Right lobe of liver (tissue), 6 donors: Measurements from ENCODE around the gene MAEA. TPM values are rescaled to one million over a fixed set of nuclear protein-coding genes. Genes with fewer than 3 reads are reported as not detected.
A peak's percentile ranks its signal among the peaks of the same experiment; 100 is the strongest.
"Not testable (repeated sequence)": the region's sequence is repeated elsewhere in the genome, so short reads cannot be mapped to it uniquely, and the experiment has no call there.

Experiments
- ATAC-seq, 4 donors: fragments of 200-7000 bp; cut with Tn5 transposase; one replicate each; pipeline ENCODE4 v1.9.1; 2020; ENCODE audit warnings: mild to moderate bottlenecking in 4 of 4, moderate library complexity in 4 of 4
- DNase-seq, 3 donors: peaks; one replicate each; pipeline ENCODE4 v3.0.0-alpha.2; 2020
- H3K27ac ChIP-seq, 3 donors: fragments of 200-600 bp; one replicate each; pipeline ENCODE4 v1.8.0; 2022
- H3K27me3 ChIP-seq, 2 donors: fragments of 200-600 bp; one replicate each; pipeline ENCODE4 v1.8.0; 2022
- H3K36me3 ChIP-seq, 4 donors: fragments of 200-600 bp; sonication (generic) in 1 of 4; one replicate each; pipeline versions ENCODE4 v1.5.1 to v1.8.0; 2017 to 2022; ENCODE audit warnings: control low read depth in 1 of 4
- H3K4me1 ChIP-seq, 4 donors: fragments of 200-600 bp; sonication (generic) in 1 of 4; one replicate each; pipeline versions ENCODE4 v1.5.1 to v1.8.0; 2017 to 2022; ENCODE audit warnings: control low read depth in 1 of 4
- H3K4me3 ChIP-seq, 3 donors: fragments of 200-600 bp; one replicate each; pipeline ENCODE4 v1.8.0; 2022
- H3K9me3 ChIP-seq, 4 donors: fragments of 200-600 bp; sonication (generic) in 1 of 4; one replicate each; pipeline versions ENCODE4 v1.5.1 to v1.8.0; 2017 to 2022; ENCODE audit warnings: control low read depth in 1 of 4
- POLR2A ChIP-seq: fragments of 450-650 bp; IDR thresholded peaks from one replicate; pipeline ENCODE4 v1.6.1; 2017; ENCODE audit warnings: antibody characterized with exemption, mild to moderate bottlenecking
- WGBS: methylation state at CpG from one replicate; pipeline ENCODE4 v1.1.6; 2018; ENCODE audit warnings: low coverage, low lambda C conversion rate; ENCODE audit not compliant: insufficient coverage; ENCODE audit errors: missing lambda C conversion rate; 5-methylcytosine and 5-hydroxymethylcytosine counted together
- intact Hi-C, 2 donors: fragments of 100-400 bp; cut with DNase I; formaldehyde crosslinking; loops; one replicate each; pipeline versions ENCODE4 v1.11.2 to v1.14.1; 2022
- total RNA-seq, 6 experiments: library from RNA; depleted of rRNA in 2 of 6; stranded (reverse); fragments of >200 nt in 2 of 6; fragmentation: NEBNext Ultra II Directional in 3 of 6; extraction: Animal tissue kit (Norgen Biotek cat#: 25700) in 3 of 6; gene quantifications; one replicate each; pipeline versions ENCODE4 v1.1.0 to v1.2.4, GENCODE V29; 2016 to 2023
- TF ChIP-seq, protein P1 (sequence below), 4 donors: fragments of 200-600 bp in 3 of 4; fragments of 450-650 bp in 1 of 4; IDR thresholded peaks; one replicate each; pipeline versions ENCODE4 v1.5.1 to v1.8.0; 2016 to 2022; ENCODE audit warnings: antibody characterized with exemption in 4 of 4, mild to moderate bottlenecking in 2 of 4
- donor health status: DM: no; HTN: yes; CAD: no.
- donor health status: DM: no; HTN: no; CAD: no.
- donor health status: DM: no; HTN: no; CAD: no.
- donor health status: DM: no; HTN: yes; CAD: no.
- donor health status: DM: no; HTN: yes; CAD: no.

The MAEA gene
- total RNA-seq, 6 experiments from 2014 or later: 24.3 to 42.0 (median 27.9) TPM

- Histone ChIP-seq H3K36me3 (peaks cover 0 to 14% (median 4%) of the 10 kb centered on the region in 4 donors), H3K4me3 (no peak overlapping the region), H3K9me3 (no peaks in the 10 kb centered on the region), H3K27me3 (no peaks in the 10 kb centered on the region), H3K4me1 (no peaks in the 10 kb centered on the region), H3K27ac (no peak overlapping the region)
- ATAC-seq (peak in 1 of 4 donors; percentile 12), DNase-seq (peak; percentile 18 to 49 (median 45))
- intact Hi-C loops: no loop called here
- TF ChIP-seq, protein P1, sequence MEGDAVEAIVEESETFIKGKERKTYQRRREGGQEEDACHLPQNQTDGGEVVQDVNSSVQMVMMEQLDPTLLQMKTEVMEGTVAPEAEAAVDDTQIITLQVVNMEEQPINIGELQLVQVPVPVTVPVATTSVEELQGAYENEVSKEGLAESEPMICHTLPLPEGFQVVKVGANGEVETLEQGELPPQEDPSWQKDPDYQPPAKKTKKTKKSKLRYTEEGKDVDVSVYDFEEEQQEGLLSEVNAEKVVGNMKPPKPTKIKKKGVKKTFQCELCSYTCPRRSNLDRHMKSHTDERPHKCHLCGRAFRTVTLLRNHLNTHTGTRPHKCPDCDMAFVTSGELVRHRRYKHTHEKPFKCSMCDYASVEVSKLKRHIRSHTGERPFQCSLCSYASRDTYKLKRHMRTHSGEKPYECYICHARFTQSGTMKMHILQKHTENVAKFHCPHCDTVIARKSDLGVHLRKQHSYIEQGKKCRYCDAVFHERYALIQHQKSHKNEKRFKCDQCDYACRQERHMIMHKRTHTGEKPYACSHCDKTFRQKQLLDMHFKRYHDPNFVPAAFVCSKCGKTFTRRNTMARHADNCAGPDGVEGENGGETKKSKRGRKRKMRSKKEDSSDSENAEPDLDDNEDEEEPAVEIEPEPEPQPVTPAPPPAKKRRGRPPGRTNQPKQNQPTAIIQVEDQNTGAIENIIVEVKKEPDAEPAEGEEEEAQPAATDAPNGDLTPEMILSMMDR (IDR thresholded peaks at IDR 0.05): no peak
- TF ChIP-seq POLR2A: no peak
- WGBS: 95% methylated on average over 4 of the region's 18 CpGs
These were observed 32.4 kb downstream of the MAEA start for GRCh38 chr4:1321946-1322650.

DNA sequence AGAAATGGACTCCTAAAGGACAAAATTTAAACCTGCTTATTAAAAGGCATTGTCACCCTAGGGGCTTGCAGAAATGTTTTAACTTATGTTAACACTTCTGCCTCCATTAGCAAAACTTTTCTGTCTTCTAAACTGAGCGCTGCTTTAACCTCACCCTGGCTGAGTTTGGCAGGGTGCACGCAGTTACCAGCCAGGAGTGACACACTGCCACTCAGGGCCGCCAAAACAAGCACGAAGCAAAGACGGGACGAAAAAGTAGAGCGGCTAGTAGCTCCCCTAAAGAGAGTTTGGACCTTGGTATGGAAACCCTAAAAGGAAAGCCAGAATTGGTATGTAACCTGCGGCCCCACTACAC is 33.6 kb downstream of the MAEA start:
- intact Hi-C loops: no loop called here

GRCh38 chr4:1323635-1324442 is 34.1 kb downstream of the MAEA start:
- WGBS: 86% methylated on average over 8 of the region's 11 CpGs
- Histone ChIP-seq H3K4me1 (no peaks in the 10 kb centered on the region), H3K27ac (no peak overlapping the region), H3K4me3 (no peak overlapping the region), H3K9me3 (no peaks in the 10 kb centered on the region), H3K36me3 (peaks cover 0 to 17% (median 4%) of the 10 kb centered on the region in 4 donors), H3K27me3 (no peaks in the 10 kb centered on the region)
- no peak for ATAC-seq
- peak in 2 of 3 donors; percentile 11 to 22 for DNase-seq
- intact Hi-C loops: no loop called here
- TF ChIP-seq POLR2A: no peak

More for the DNA sequence above, 33.6 kb downstream of the MAEA start:
- H3K4me3 ChIP-seq: no peak overlapping the region
- 95% methylated on average over 7 of the region's 8 CpGs for WGBS
- H3K27ac ChIP-seq: no peak overlapping the region
- no peak for TF ChIP-seq POLR2A
- TF ChIP-seq, protein P1 (IDR thresholded peaks at IDR 0.05): no peak
- no peaks in the 10 kb centered on the region for H3K4me1 ChIP-seq
- DNase-seq: no peak
- no peak for ATAC-seq
- no peaks in the 10 kb centered on the region for H3K27me3 ChIP-seq
- H3K36me3 ChIP-seq: peaks cover 0 to 15% (median 4%) of the 10 kb centered on the region in 4 donors
- no peaks in the 10 kb centered on the region for H3K9me3 ChIP-seq

DNA sequence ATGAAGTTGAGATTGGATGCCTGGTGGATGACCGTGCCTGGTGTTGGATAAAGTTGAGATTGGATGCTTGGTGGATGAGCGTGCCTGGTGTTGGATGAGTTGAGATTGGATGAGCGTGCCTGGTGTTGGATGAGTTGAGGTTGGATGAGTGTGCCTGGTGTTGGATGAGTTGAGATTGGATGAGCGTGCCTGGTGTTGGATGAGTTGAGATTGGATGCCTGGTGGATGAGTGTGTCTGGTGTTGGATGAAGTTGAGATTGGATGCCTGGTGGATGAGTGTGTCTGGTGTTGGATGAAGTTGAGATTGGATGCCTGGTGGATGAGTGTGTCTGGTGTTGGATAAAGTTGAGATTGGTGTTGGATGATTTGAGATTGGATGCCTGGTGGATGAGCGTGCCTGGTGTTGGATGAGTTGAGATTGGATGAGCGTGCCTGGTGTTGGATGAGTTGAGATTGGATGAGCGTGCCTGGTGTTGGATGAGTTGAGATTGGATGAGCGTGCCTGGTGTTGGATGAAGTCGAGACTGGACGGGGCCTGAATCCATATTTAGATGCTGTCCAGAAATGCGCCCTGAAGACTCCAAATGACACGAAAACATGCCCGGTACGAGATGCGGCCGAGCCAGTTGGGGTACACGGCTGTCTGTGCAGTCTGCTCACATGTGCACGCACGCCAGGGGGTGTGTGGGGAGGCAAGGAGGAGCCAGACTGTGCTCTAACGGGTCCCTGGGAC is 34.9 kb downstream of the MAEA start:
- H3K27ac ChIP-seq, ATAC-seq, H3K9me3 ChIP-seq, H3K27me3 ChIP-seq, H3K4me3 ChIP-seq, H3K4me1 ChIP-seq, intact Hi-C loops: not testable (repeated sequence)
- H3K36me3 ChIP-seq: peaks cover 0 to 18% (median 4%) of the 10 kb centered on the region in 4 donors
- 96% methylated on average over 11 of the region's 20 CpGs for WGBS
- DNase-seq: peak in 2 of 3 donors; percentile 5 to 35

GRCh38 chr4:1325176-1325480 is 35.4 kb downstream of the MAEA start:
- Histone ChIP-seq H3K27ac (no peak overlapping the region), H3K4me1 (no peaks in the 10 kb centered on the region), H3K9me3 (no peaks in the 10 kb centered on the region), H3K27me3 (no peaks in the 10 kb centered on the region), H3K4me3 (no peak overlapping the region), H3K36me3 (peaks cover 0 to 18% (median 4%) of the 10 kb centered on the region in 4 donors)
- intact Hi-C loops: no loop called here
- ATAC-seq: no peak
- no peak for TF ChIP-seq POLR2A
- TF ChIP-seq, protein P1 (IDR thresholded peaks at IDR 0.05): no peak
- peak in 2 of 3 donors; percentile 6 to 31 for DNase-seq
- 98% methylated on average over 4 of the region's 11 CpGs for WGBS
